Eye (tissue), 1 donor: ENCODE data around the gene SMIM24.

Source experiments
- DNase-seq: peaks from one replicate; pipeline ENCODE4 v3.0.0-alpha.2; 2015

The SMIM24 gene

DNA sequence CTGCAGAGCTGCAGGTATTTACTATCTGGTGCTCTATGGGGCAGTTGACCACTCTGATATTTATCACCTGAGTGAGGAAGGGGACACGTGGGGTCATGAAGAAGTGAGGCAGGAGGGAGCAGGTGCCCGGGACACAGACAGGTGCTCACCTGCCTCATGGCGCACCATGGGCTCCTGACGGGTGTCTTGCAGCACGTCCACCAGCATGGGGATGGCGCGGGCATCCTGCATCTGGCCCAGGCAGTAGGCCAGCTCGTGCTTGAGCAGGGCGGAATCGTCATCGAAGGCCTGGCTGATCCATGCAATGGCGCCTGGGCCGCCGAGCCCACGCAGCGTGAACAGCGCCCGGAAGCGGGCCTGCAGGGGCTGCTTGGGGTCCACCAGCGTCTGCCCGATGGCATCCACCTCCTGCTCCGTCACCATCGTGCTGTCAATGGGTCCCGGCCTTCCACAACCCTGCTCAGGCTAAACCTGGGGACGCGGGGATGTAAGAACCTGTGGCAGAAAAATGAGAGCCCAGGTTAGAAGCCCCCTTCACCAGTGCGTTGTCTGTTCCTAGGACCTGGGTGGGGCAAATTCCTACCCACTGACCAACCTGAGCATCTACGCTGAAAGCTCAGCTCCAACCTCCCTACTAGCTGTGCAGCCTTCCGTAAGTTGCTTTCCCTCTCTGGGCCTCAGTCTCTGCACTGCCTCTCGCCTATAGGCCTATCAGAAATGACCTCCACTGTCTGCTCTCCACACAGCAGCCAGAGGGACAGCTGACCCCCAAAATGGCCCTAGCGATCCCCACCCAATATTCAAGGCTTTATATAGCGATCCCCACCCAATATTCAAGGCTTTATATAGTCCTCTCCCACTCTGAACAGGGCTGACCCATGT is 16.3 kb upstream of the SMIM24 start:
- no peak for DNase-seq

DNA sequence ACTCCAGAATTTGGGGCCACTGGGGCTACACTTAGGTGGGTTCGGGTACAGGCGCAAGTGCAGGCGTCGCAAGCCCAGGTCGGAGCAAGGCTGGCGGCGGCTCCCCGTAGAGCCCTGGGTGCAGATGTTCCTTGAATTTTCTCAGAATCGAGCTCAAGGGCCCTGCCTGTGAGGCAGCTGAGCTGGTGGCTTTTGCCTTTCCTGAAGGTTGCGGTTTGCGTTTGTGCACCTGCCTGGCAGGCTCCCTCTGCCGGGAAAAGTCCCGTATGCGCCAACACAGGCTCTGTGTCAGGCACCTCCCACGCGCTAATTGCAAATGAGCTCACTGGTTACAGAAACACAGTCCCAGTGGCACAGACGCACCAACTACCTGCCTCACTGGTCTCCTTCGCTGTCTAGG is 14.2 kb upstream of the SMIM24 start:
- DNase-seq, result no peak

DNA sequence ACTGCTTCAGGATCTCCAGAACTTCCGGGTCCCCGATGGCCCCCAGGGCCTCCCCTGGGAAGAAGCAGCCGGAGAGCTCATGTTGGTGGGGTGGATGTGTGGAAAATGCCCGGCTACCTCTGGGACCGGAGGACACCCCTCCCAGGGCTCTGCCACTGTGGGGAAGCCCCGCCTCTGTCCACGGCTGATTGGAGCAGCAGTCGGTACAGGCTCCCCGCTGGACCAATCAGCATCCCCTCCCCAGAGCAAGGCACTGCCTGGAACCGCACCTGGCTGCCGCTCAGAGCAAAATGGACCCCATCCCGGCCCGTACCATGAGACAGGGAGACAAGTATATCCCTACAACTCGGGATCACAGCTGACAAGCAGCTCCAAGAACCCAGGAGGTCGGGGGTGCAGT is 13.7 kb upstream of the SMIM24 start:
- DNase-seq, result no peak

DNA sequence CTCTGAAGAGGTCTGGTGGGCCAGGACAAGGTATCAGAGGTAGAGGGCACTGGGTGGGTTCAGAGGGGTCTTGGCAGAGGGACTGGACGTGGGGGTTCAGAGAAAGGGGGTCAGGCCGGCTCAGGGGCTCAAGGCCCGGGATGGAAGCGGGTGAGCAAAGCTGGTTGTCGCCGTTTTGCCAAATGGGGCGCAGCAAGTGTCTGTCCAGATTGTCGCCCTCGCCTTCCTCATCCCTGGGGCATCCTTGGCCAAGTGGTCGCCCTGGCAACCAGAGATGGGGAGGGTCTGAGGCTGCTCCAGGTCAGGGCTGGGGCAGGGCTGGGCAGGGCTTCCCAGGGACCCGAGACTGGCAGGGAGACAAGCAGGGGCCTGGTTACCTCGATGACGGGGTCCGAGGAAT is 13.3 kb upstream of the SMIM24 start:
- no peak for DNase-seq

GRCh38 chr19:3492919-3493318 is 12.6 kb upstream of the SMIM24 start:
- no peak for DNase-seq

- DNase-seq, result no peak
These were observed 12.0 kb upstream of the SMIM24 start for GRCh38 chr19:3492131-3492839.

DNA sequence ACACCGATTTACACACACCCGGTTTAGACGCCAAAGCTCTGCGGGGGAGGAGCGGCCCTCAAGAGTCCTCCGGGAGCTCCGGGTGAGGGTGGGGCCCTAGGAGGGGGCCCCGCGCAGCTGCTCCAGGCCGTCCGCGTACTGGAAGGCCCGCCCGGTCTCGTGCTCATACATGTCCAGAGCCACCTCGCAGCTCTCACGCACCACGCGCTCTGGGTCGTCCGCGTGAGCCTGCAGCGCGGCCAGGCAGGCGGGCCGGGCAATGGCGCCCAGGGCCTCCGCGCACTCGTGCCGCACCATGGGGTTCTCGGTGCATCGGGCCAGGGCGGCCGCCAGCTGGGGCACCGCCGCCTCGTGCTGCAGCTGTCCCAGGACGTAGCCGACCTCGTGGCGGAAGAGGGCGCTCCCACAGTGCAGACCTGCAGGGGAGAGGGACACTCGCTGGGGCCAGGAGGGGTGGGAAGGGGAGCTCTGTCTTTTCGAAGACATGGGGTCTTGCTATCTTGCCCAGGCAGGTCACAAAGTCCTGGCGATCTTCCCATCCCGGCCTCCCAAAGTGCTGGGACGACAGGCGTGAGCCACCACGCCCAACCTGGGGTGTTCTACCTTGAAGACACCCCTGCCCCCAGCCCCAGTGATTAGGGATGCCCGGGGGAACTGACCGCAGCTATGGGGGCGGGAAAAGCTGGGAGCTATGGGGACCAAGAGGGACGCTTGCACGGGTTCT is 11.2 kb upstream of the SMIM24 start:
- DNase-seq, result no peak

- no peak for DNase-seq
These were observed 2.9 kb upstream of the SMIM24 start, which contains the start of gene SMIM44 for GRCh38 chr19:3483226-3483628. Gene SMIM44 (minus strand): TSS chr19:3483441. CDS start chr19:3483403, 38 bp downstream.

DNA sequence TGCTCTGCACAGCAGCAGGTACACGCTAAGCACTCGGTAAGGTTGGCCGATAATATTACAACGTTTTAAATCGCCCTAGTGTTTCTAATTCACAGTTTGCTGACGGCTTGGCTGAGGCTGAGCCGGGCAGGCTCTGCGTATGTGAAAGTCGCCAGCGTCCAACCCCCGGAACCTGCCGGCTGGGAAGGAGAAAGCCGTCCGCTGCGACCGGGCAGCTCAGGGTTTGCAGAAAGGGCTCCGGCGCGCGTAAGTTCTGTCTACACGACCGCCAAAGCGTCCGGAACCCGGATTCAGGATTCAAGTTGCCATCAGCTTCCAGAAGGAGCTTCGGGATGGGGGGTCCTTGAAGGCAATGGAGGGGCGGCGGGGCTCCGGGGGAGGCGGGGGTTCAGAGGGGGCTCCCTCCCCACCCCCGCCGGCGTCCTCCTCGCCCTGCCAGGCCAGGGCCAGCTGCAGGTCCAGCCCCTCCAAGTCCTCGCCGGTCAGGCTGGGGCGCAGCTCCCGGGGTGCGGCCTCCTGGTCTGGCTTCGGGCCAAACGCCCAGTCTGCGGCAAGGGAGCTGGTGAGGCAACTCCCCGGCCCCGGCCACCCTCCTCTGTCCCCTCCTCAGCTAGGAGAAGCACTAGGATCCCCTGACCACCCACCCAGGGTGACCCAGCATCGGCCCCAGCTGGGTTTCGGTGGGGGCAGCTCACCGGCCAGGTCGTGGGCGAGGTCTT is 2.3 kb upstream of the SMIM24 start:
- no peak for DNase-seq

DNA sequence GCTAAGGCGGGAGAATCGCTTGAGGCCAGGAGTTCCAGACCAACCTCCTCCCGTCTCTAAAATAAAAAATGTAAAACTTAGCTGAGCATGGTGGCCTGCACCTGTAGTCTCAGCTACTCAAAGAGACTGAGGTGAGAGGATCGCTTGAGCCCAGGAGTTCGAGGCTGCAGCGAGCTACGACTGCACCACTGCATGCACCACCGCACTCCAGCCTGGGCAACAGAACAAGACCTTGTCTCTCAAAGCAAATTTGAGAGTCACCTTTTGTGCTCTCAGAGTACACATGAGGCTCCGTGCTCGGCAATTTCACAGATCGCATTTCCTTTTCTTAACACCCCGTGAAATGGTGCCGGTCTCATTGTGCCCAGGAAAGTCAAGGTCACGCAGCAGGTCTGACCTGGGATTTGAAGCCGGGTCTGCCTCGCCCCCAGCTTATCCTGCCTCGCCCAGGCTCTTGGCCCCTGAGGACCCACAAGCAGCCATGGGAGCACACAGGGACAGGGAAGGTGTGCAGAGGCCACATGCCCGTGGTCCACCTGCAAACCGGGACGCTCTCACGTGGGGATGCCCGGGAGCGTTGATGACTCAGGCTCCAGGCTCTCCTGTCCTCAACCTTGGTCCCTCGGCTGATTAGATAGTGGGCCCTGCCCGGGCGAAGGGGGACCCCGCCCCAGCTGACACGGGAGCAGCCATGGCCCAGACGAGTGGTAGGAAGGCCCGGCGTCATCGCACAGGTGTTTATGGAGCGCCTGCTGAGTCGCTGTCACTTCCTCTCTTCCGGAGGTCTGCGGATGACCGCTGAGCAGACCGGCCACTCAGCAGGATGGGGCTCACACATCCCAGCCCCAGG is 1.1 kb upstream of the SMIM24 start:
- DNase-seq, result no peak

DNA sequence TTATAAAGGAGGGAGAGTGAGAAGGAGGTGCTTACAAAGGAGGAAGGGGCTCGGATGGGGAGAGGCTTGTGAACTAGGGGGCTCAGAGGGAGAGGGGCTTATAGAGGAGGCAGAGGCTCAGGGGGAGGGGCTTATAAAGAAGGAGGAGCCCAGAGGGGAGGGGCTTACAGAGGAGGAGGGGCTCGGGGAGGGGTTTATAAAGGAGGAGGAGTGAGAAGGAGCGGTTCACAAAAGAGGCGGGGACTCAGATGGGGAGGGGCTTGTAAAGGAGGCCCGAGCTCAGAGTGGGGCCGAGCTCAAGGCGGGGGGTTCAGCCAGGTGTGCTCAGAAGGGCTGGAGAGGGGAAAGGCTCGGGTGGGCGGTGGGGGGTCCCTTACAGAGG is 500 bp downstream of the SMIM24 start:
- DNase-seq, result no peak

GRCh38 chr19:3479177-3479833 is 1.0 kb downstream of the SMIM24 start:
- no peak for DNase-seq

DNA sequence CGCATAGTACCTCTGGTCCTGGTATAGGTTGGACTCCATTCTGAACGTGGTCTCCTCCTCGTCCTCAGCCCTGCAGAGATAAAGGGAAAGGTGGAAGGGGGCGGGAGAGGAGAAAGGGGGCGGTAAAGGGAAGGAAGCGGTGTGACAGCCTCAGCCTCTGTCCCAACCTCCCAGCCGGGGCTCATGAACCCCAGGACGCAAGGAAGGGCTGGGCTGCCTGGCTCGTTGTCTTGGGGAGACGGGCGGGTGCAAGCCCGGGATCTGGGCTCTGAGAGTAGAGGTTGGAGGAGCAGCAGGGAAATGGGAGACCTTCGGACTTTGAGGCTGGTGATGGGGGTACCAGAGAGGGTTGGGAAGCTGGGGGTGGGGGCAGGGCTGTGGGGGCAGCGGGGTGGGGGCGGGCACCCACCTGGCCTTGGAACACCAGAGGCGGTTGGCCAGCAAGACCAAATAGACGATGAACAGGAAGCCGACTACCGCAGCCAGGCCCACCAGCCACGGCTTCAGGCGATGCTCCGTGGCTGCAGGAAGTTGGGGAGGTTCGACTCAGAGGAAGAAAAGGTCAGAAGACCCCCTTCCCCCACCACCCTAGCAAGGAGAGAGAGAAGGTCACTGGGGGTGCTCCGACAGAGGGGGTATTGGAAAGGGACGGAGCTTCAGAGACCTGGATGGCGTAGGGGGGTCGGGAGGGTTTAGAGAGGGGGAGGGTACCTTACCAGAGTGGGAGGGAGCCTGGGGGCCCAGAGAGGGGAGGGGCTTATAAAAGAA is 1.7 kb downstream of the SMIM24 start:
- DNase-seq, result no peak

DNA sequence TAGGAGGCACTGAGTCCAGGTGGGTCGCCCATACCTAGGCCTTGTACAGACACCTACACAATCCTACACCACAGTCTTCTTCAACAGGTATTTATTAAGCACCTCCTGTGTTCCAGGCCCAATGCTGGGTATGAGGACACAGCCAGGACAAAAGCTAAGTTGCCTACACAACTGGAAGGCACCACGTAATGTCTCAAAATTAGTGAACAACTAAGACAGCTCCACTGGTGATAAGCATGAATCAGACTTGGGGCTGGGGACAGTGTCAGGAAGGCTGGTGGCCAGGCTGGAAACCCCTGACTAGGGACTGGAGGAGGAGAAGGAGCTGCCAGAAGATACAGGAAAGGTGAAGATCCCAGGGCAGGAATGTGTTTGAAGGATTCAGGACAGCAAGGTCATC is 2.4 kb downstream of the SMIM24 start:
- DNase-seq, result no peak

- DNase-seq, result no peak
These were observed 2.8 kb downstream of the SMIM24 start for GRCh38 chr19:3477506-3477905.

GRCh38 chr19:3476830-3477229 is 3.5 kb downstream of the SMIM24 start:
- DNase-seq, result no peak

- no peak for DNase-seq
These were observed 4.9 kb downstream of the SMIM24 start for GRCh38 chr19:3475449-3475848.

- DNase-seq, result no peak
These were observed 5.7 kb downstream of the SMIM24 start for GRCh38 chr19:3474614-3475013.

DNA sequence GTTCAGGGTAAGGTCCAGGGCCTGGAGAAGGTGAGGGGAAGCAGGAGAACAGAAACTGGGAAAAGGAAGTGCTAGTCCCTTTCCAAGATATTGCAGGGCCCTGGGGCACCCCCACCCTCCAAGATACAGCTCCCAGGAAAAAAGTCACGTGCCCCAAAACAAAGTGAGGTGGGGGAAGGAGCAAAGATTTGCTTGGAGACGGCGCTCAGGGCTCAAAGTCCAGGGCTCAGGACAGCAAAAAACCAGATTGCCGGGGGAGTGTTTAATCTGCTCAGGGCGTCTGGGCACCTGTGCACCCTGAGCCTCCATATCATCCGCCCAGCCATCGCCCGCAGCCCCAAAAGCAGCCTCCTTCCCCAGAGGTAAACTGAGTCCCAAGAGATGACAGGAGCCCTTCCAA is 6.3 kb downstream of the SMIM24 start:
- DNase-seq, result no peak

DNA sequence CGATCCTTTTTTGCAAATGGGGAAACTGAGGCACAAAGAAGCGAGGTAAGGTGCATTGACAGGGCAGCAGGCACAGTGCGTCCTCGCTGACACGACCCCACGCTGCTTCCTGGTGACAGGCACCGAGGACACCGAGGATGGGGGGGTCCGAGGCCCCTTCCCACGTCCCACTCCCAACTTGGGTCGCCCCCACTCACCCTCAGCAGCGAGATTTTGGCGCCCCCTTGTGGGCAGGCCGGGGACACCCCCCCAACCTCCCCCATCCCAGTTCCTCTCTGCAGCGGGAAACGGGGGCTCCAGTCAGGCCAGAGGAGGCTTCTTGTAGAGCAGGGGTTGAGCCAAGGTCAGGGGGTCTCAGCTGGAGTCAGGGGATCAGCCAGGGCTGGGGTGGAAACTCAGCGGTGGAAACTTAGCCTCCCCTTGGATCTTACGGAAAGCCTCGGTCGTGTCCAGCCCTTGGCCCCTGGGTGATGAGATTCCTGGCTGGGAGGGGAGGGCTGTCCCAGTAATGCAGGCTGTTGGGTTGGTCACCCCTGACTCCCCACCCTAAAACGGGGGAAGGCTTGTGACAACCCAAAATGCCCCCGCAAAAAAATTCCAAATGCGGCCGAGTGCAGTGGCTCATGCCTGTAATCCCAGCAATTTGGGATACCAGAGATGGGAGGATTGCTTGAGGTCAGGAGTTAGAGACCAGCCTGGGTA is 8.2 kb downstream of the SMIM24 start:
- peak; percentile 53 for DNase-seq
